Heart right ventricle (tissue), 16 donors: ENCODE measurements around the gene ANKRD17. TPM values are rescaled to one million over a fixed set of nuclear protein-coding genes. Genes with fewer than 3 reads are reported as not detected.
A peak's percentile ranks its signal among the peaks of the same experiment; 100 is the strongest.

ENCODE experiments used
- ATAC-seq, 8 donors: fragments of 200-7000 bp; cut with Tn5 transposase; one replicate each; pipeline ENCODE4 v1.9.1; 2020; ENCODE audit warnings: mild to moderate bottlenecking in 8 of 8, moderate library complexity in 8 of 8, moderate number of reproducible peaks in 1 of 8
- DNase-seq, 2 donors: peaks; one replicate each; pipeline ENCODE4 v3.0.0-alpha.2; 2020
- H3K27ac ChIP-seq, 10 donors: fragments of 200-600 bp; sonication (generic) in 2 of 10; one replicate each; pipeline versions ENCODE4 v1.5.0 to v1.8.0; 2020 to 2022; ENCODE audit warnings: mild to moderate bottlenecking in 3 of 10
- H3K27me3 ChIP-seq, 7 donors: fragments of 200-600 bp; one replicate each; pipeline ENCODE4 v1.8.0; 2021 to 2022; ENCODE audit warnings: mild to moderate bottlenecking in 2 of 7
- H3K36me3 ChIP-seq, 9 donors: fragments of 200-600 bp; sonication (generic) in 1 of 9; one replicate each; pipeline versions ENCODE4 v1.5.0 to v1.8.0; 2020 to 2022; ENCODE audit warnings: mild to moderate bottlenecking in 2 of 9
- H3K4me1 ChIP-seq, 9 donors: fragments of 200-600 bp; sonication (generic) in 1 of 9; one replicate each; pipeline versions ENCODE4 v1.5.0 to v1.8.0; 2020 to 2022; ENCODE audit warnings: mild to moderate bottlenecking in 4 of 9
- H3K4me3 ChIP-seq, 10 donors: fragments of 200-600 bp; sonication (generic) in 2 of 10; one replicate each; pipeline versions ENCODE4 v1.5.0 to v1.8.0; 2020 to 2022; ENCODE audit warnings: mild to moderate bottlenecking in 7 of 10, moderate library complexity in 2 of 10
- H3K9me3 ChIP-seq, 11 donors: fragments of 200-600 bp in 10 of 11; sonication (generic) in 2 of 11; one replicate each; pipeline versions ENCODE4 v1.5.0 to v1.8.0; 2013 to 2022; ENCODE audit warnings: mild to moderate bottlenecking in 2 of 11, control low read depth in 1 of 11, moderate library complexity in 1 of 11
- CTCF ChIP-seq, 9 donors: fragments of 200-600 bp; sonication (generic) in 2 of 9; IDR thresholded peaks; one replicate each; pipeline versions ENCODE4 v1.5.0 to v1.8.0; 2021 to 2022; ENCODE audit warnings: antibody characterized with exemption in 9 of 9, mild to moderate bottlenecking in 5 of 9, moderate library complexity in 1 of 9
- WGBS, 2 donors: extraction: QIAGEN DNeasy Blood & Tissue Kit; methylation state at CpG; one replicate each; pipeline ENCODE4 v1.1.7; 2013; ENCODE audit warnings: inconsistent platforms in 1 of 2; 5-methylcytosine and 5-hydroxymethylcytosine counted together
- intact Hi-C, 10 donors: fragments of 100-400 bp; cut with DNase I; formaldehyde crosslinking; loops; one replicate each; pipeline versions ENCODE4 v1.11.1 to v1.14.2; 2022
- polyA plus RNA-seq, 2 donors: library from polyadenylated mRNA; stranded (reverse); fragments of 200-250 nt; gene quantifications; one replicate each; pipeline ENCODE4 v1.2.3, GENCODE V29; 2013
- total RNA-seq, 10 donors: library from RNA; stranded (reverse); fragmentation: NEBNext Ultra II Directional in 3 of 10; extraction: Animal tissue kit (Norgen Biotek cat#: 25700) in 3 of 10; gene quantifications; one replicate each; pipeline versions ENCODE4 v1.2.1 to v1.2.4, GENCODE V29; 2021 to 2023
- donor health status: Arrhythmogenic right ventricular cardiomyopathy.
- donor health status: ischemic (EF 13 %, LVEDD 7.1; RV severe dilation, severe dysfunction).
- donor health status: healthy with polysubstance abuse.
- donor health status: DM: no; HTN: yes; CAD: no.
- donor health status: DM: no; HTN: no; CAD: no.
- donor health status: ischemic (EF 25% LVEDD 6.9; RV normal size, moderate dysfunction).
- donor health status: ischemic (EF 25% LVEDD 5.7; RV mildly dilated, moderate dysfunction).
- donor health status: healthy.
- donor health status: DM: yes; HTN: yes; CAD: no.
- donor health status: Ischemic cardiomyopathy.
- donor health status: ischemic (EF 35%, LVEDD 5.7; RV mildly dilated, moderate dysfunction).
- donor health status: nonischemic (EF 11% LVEDD 7.7; RV severe dilation, severe dysfunction).
- donor health status: DM: yes; HTN: yes; CAD: no.
- donor health status: PGD.
- donor health status: ischemic (EF 29% LVEDD 5.4; RV normal size, mild dysfunction).
- donor health status: nonischemic (EF 23%, LVEDD 6.1; RV moderate dilation, normal function).

ANKRD17 gene
- total and polyA plus RNA-seq, 12 donors = 13.5 to 71.7 (median 60.4) TPM

- DNase-seq = no peak
- H3K4me1 ChIP-seq = peaks cover 0 to 46% (median 18%) of the 10 kb centered on the region in 9 donors
- H3K4me3 ChIP-seq = no peak overlapping the region
- intact Hi-C loops = no loop called here
- ATAC-seq = no peak
- H3K27ac ChIP-seq = no peak overlapping the region
- TF ChIP-seq CTCF (IDR thresholded peaks at IDR 0.05) = no peak
- peaks cover 0 to 12% (median 0%) of the 10 kb centered on the region in 9 donors for H3K36me3 ChIP-seq
- no peaks in the 10 kb centered on the region for H3K27me3 ChIP-seq
- peaks cover 0 to 5% (median 0%) of the 10 kb centered on the region in 11 donors for H3K9me3 ChIP-seq
Measured at GRCh38 chr4:73247100-73247499, 11.5 kb downstream of the ANKRD17 start.

GRCh38 chr4:73245955-73246354, 12.6 kb downstream of the ANKRD17 start:
- H3K9me3 ChIP-seq = peaks cover 0 to 5% (median 0%) of the 10 kb centered on the region in 11 donors
- no peak for DNase-seq
- 89 to 91% methylated on average over 2 of the region's 2 CpGs for WGBS, 2 donors
- peaks cover 0 to 50% (median 16%) of the 10 kb centered on the region in 9 donors for H3K4me1 ChIP-seq
- no peak for TF ChIP-seq CTCF (IDR thresholded peaks at IDR 0.05)
- ATAC-seq = no peak
- H3K27ac ChIP-seq = no peak overlapping the region
- H3K4me3 ChIP-seq = no peak overlapping the region
- intact Hi-C loops = no loop called here
- peaks cover 0 to 11% (median 0%) of the 10 kb centered on the region in 9 donors for H3K36me3 ChIP-seq
- no peaks in the 10 kb centered on the region for H3K27me3 ChIP-seq

- WGBS, 2 donors = 87 to 88% methylated on average over 4 of the region's 4 CpGs
- peaks cover 0 to 2% (median 0%) of the 10 kb centered on the region in 9 donors for H3K36me3 ChIP-seq
- H3K4me1 ChIP-seq = peaks cover 0 to 58% (median 16%) of the 10 kb centered on the region in 9 donors
- H3K9me3 ChIP-seq = peaks cover 0 to 5% (median 0%) of the 10 kb centered on the region in 11 donors
- H3K27ac ChIP-seq = no peak overlapping the region
- DNase-seq (no peak), ATAC-seq (peak in 1 of 8 donors; percentile 11)
- TF ChIP-seq CTCF (IDR thresholded peaks at IDR 0.05) = no peak
- intact Hi-C loops = no loop called here
- H3K4me3 ChIP-seq = no peak overlapping the region
- H3K27me3 ChIP-seq = no peaks in the 10 kb centered on the region
Measured at GRCh38 chr4:73244945-73245601, 13.5 kb downstream of the ANKRD17 start.

- 92 to 93% methylated on average over 2 of the region's 2 CpGs for WGBS, 2 donors
- no peaks in the 10 kb centered on the region for H3K27me3 ChIP-seq
- TF ChIP-seq CTCF (IDR thresholded peaks at IDR 0.05) = no peak
- ATAC-seq = no peak
- intact Hi-C loops = no loop called here
- peaks cover 0 to 28% (median 16%) of the 10 kb centered on the region in 9 donors for H3K4me1 ChIP-seq
- DNase-seq = no peak
- peaks cover 0 to 30% (median 0%) of the 10 kb centered on the region in 9 donors for H3K36me3 ChIP-seq
- no peak overlapping the region for H3K27ac ChIP-seq
- H3K9me3 ChIP-seq = no peaks in the 10 kb centered on the region
- H3K4me3 ChIP-seq = no peak overlapping the region
Measured at GRCh38 chr4:73237044-73237443, 21.6 kb downstream of the ANKRD17 start.
